Measurements from ENCODE around the gene DCC.
A peak's percentile ranks its signal among the peaks of the same experiment; 100 is the strongest.

DCC gene

DNA sequence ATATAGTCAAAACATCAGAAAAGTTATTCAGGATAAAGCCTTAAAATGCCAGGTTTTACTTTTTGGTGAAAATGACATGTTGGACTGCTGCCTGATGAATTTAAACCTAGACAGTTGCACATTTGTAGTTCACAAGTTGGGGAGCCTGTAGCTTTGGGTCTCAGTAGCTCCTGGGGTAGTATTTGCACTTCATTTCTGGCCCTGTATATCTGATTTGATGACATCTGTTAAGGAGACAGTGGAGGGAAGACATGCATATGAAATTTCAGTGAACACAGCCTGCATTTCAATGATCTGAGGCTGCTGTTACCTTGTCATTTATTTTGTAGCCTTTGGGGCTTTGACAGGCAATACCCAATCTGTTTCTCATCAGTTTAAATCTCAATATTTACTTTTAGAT, 156.4 kb downstream of the DCC start:
- FAIRE-seq, result no peak
- DNase-seq (ENCODE audit: low spot score), result no peak

GRCh38 chr18:52499016-52499415, 159.0 kb downstream of the DCC start:
- DNase-seq (ENCODE audit: low spot score), result peak; percentile 16
- FAIRE-seq, result no peak

- FAIRE-seq, result no peak
- DNase-seq (ENCODE audit: low spot score), result peak; percentile 11
Observed at GRCh38 chr18:52499644-52500043, 159.6 kb downstream of the DCC start.

- FAIRE-seq, result no peak
- DNase-seq (ENCODE audit: low spot score), result no peak
Observed at GRCh38 chr18:52504589-52504988, 164.6 kb downstream of the DCC start.

GRCh38 chr18:52510139-52510538, 170.1 kb downstream of the DCC start:
- no peak for DNase-seq (ENCODE audit: low spot score)
- FAIRE-seq, result no peak

GRCh38 chr18:52518086-52518485, 178.1 kb downstream of the DCC start:
- no peak for FAIRE-seq
- no peak for DNase-seq (ENCODE audit: low spot score)

GRCh38 chr18:52519021-52519420, 179.0 kb downstream of the DCC start:
- no peak for FAIRE-seq
- DNase-seq (ENCODE audit: low spot score), result no peak

- DNase-seq (ENCODE audit: low spot score) (no peak), FAIRE-seq (no peak)
Observed at GRCh38 chr18:52523566-52523965, 183.6 kb downstream of the DCC start.

DNA sequence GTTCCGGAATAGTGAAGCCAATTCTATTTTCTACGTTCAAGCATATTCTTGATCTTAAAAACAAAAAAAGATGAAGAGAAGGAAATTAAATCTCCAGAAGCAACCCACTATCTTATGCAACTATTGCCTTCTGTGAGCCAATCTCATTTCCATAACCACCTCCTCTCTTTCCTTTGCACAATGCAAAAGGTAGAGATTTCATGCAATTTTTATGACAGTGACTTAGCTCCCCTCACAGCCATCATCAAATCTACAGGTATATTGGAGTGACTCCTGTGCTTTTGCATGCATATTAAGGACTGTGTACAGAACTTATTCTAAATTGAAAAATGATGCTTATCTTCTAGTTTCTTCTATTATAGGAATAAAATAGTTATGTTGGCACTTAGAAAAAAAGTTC, 191.8 kb downstream of the DCC start:
- FAIRE-seq (no peak), DNase-seq (ENCODE audit: low spot score) (no peak)

DNA sequence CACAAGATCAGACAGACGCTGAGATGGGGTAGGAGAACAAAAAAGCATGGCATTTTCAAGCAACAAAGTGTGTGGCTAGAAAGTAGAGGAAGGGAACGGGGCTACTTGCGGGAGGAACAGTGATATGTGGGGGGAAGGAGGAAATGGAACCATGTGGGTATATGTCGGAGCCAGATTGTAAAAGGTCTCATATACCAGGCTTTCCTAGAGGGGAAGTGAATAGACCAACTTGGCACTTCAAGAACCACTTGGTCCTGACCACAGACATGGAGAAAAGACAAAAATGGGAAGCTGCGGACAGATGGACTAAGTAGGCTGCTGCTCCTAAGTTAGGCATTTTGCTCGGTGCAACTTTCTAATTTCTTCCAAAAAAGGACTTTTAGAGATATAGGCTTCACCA, 196.0 kb downstream of the DCC start:
- DNase-seq (ENCODE audit: low spot score) (no peak), FAIRE-seq (no peak)

DNA sequence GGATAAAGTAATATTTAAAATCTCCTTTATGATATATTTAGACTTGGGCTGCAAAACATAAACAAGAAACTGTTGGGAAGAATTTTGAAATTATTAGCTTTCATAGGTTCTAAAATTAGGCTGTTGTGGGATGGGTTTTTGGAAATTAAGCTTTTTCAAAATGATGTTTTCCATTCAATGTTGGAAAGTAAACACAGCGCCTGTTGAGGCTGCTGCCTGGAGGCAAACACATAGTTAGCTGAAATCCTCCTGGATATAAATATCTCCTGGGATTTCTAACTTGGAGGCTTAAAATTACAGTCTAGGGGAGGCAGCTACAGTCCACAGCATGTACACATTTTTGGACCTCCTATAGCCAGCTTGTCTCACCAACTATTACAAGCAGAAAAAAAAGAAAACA, 197.3 kb downstream of the DCC start:
- no peak for FAIRE-seq
- no peak for DNase-seq (ENCODE audit: low spot score)

DNA sequence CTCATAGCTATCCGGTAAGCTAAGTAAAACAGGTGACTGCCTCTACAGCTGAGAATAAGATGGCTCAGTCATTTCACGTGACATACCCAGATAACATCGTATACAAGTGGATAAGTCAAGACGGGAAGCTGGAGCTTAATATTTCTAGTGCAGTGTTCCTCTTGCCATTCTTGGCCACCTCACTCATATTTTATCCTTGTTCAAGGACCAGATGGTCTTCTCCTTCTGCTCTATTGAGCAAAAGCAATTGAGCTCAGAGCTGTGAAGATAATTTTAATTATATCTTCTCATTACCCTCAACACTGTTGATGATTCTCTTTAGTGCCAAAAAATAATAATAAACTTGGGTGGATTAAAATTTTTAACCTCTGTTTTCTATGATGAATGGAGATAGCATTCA, 201.1 kb downstream of the DCC start:
- no peak for FAIRE-seq
- no peak for DNase-seq (ENCODE audit: low spot score)

- no peak for FAIRE-seq
Observed at GRCh38 chr18:52544086-52544485, 204.1 kb downstream of the DCC start.

GRCh38 chr18:52546686-52547346, 206.8 kb downstream of the DCC start:
- DNase-seq (ENCODE audit: low spot score) (no peak), FAIRE-seq (no peak)

More at GRCh38 chr18:52544086-52544485, 204.1 kb downstream of the DCC start:
- DNase-seq (ENCODE audit: low spot score), result no peak

DNA sequence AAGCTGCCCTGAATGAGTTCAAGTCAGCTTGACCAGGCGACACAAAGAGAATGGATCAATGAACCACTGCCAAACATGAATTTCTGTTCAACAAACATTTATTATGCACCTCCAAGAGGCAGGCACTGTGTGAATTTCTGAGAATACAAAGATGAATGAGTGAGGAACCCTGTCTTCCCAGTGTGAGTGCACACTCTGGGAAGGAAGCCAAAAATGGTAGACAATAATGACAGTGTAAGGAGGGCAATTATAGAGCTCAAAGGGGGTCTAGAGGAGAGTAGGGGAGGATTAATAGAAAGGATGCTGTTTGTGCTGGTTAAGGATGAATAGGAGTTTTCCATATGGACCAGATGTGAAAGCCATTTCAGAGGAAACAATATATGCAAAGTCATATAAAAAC, 213.4 kb downstream of the DCC start:
- DNase-seq (ENCODE audit: low spot score) (no peak), FAIRE-seq (no peak)

GRCh38 chr18:52554180-52554579, 214.2 kb downstream of the DCC start:
- DNase-seq (ENCODE audit: low spot score) (no peak), FAIRE-seq (no peak)

DNA sequence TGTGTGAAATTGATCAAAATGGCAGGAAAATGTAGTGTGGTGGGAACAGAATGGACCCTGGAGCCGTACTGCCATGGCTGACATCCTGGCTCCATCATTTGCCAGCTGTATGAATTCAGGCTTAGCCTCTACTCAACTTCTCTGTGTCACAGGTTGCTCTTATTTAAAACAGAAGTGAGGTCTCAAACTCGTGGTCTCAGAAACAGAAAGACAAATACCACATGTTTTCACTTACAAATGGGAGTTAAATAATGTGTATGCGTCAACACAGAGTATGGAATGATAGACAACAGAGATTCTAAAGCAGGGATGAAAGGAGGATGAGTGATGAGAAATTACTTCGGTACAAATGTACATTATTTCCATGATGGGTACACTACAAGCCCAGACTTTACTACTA, 227.4 kb downstream of the DCC start:
- DNase-seq (ENCODE audit: low spot score) (no peak), FAIRE-seq (no peak)

DNA sequence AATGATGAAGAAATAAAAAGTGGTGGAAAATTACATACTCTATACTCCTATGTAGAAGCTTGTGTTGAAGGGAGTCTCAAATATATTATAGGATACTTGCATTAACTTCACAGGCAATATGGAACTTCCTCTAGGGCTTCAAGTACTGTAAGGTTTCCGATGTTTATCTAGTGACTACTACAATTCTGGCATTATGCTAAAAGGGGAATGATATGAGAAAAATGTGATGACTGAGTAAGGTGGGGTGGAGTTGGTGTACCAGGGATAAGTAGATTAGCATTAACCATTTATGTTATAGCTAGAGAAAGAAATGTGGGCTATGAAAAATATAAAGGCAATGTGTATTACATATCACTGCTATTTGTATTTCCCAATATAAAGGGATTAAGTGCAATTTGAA, 229.5 kb downstream of the DCC start:
- DNase-seq (ENCODE audit: low spot score) (no peak), FAIRE-seq (no peak)

DNA sequence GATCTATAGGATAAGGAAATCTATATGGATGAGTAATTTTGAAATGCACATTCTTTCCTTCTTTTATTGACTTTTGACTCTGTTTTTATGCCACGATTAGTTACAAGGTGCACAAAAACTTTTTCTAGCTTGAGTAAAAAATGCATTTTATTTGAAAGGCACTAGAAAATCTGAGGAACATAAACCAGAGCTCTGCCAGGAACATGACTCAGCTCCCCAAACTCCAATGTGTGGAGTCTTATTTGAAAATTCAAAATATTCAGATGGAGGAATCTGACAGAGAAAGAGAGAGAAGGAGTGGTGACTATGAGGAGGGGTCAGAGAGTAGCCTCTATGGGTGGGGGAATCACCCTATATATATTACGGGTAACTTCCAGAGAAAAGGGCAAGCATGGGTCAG, 231.0 kb downstream of the DCC start:
- no peak for DNase-seq (ENCODE audit: low spot score)
- no peak for FAIRE-seq

DNA sequence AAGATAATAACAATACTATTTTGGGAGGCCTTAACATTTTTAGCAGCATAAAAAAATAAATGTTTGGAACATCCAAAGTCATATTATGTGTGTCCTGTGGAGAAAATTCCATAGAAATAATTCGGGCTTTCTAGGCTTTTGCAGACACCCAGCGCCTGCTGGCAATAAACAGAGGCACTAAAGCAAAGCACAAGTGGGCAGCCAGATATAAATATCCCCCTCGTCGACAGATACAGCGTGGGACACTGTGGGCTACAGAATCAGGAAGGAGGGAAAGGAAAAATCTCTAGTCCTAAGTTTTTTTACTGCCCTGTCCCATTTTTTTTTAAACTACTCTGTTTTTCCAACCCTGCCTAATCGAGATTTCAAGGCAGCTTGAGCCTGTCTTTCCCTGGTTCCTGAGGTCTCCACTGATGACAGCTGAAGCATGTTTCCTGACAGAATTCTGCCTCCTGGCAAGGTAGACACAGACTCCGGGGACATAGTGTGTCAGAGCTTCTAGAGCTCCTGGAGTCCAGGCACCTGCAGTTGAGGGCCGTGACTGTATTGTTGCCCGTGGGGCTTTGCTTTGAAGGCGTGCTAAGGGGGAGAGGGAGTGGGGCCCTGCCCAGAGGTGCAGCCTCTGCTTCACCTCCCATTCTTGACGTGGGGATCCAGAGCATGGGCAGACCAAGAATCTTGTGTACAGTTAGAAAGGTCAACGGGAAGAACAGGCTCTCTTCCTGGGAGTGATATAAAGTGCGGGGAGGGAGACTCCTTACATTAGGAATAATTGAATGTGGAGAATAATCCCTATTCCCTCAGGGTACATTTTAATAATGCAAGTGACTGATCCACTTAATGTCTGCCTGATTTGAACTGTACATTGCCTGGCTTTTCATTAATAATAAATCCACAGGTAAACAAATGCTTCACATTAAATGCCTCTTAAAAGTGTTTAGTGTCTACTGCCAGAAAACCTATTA, 232.3 kb downstream of the DCC start:
- DNase-seq (ENCODE audit: low spot score) (no peak), FAIRE-seq (no peak)

DNA sequence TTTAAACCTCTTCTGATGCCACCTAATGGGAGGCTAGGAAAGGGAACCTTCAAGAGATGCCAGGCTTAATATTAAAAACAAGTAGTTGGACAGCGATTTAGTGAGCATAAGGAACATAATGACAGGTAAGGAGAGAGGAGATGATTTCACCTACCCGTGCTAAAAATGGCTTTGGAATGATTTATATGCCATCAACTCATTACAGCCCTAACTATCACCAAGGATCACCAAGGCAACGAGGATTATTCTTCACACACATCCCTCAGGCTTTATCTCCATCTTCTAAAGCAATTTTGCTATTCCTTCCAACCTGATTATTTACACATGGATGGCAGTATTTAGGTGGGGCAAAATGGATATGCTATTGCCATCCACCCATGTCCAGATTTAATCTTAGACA, 237.8 kb downstream of the DCC start:
- DNase-seq (ENCODE audit: low spot score) (no peak), FAIRE-seq (no peak)

DNA sequence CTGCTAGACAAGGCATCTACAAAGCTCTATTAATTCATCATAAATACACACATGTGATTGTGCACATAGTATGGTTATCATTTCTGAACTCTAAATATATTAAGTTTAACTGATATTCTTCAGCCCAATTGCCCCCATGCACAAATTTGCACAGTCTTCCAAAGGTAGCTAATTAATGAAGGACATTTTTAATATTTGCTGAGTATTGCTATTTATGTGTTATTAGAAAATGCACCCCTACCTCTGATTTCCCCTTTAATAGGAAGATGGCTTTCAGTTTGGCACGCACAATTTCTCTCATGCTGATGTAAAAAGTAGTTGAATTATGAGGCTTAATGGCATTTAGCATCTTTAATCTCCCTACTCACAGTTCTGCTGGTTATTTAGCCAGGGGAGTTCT, 242.1 kb downstream of the DCC start:
- no peak for FAIRE-seq
- DNase-seq (ENCODE audit: low spot score), result no peak

DNA sequence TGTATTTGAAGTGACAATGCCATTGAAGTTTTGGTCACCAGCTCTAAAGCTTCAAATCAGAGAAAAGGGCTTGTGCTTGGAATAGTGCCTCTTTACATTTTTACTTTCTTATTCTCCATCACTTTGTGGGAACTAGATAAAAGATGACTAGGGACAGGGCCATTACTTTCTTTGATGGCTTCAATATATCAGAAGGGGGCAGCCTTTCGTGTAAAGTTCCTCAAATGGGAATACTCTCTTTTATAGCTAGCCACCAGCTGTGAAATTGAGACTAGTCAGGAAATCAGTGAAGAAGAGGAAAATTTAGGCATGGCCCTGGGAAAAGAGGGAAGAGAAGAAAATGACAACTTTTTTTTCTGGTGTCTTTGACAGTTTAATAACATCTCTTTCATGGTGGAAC, 242.5 kb downstream of the DCC start:
- no peak for FAIRE-seq
- no peak for DNase-seq (ENCODE audit: low spot score)

Data from RCC 7860 (cell line).